Motor neuron (in vitro differentiated cells): ENCODE measurements around the gene DSTN. TPM values are rescaled to one million over a fixed set of nuclear protein-coding genes. Genes with fewer than 3 reads are reported as not detected.

Experiments used
- ATAC-seq, 8 experiments: fragments of 200-7000 bp; cut with Tn5 transposase; replicated peaks in 6 of 8; 2 replicates each; pipeline ENCODE4 v1.8.0; 2021; ENCODE audit warnings: mild to moderate bottlenecking in 8 of 8, moderate library complexity in 8 of 8
- H3K27ac ChIP-seq, 2 donors: fragments of 250-450 bp; sonication (Bioruptor Pico); 2 replicates each; pipeline ENCODE4 v1.9.0; 2021; ENCODE audit warnings: antibody characterized with exemption in 2 of 2, mild to moderate bottlenecking in 2 of 2, moderate library complexity in 1 of 2
- H3K4me1 ChIP-seq, 2 donors: fragments of 250-450 bp; sonication (Bioruptor Pico); replicated peaks in 1 of 2; 2 replicates each; pipeline ENCODE4 v1.6.1; 2021; ENCODE audit warnings: antibody characterized with exemption in 2 of 2, mild to moderate bottlenecking in 2 of 2, moderate library complexity in 1 of 2
- H3K4me3 ChIP-seq, 5 donors: fragments of 250-450 bp; sonication (Bioruptor Pico); 2 replicates each; pipeline ENCODE4 v1.9.0; 2021; ENCODE audit warnings: antibody characterized with exemption in 5 of 5, mild to moderate bottlenecking in 5 of 5, moderate library complexity in 4 of 5
- WGBS, 10 experiments: fragments of 450-650 bp; shearing (Covaris generic); methylation state at CpG; one replicate each; pipeline ENCODE4 v1.0.0; 2022; 5-methylcytosine and 5-hydroxymethylcytosine counted together
- in situ Hi-C, 9 experiments: fragments of 400-800 bp; cut with MboI; loops; one replicate each; pipeline ENCODE4 v1.15.0; 2021; ENCODE audit warnings: low sequenced_read_pairs in 9 of 9, low pct_unique_long_range_greater_than_20kb in 2 of 9; ENCODE audit not compliant: unreplicated experiment in 9 of 9
- total RNA-seq, 8 experiments: library from RNA; unstranded; fragments of 300-600 nt; gene quantifications; 2 replicates each; pipeline versions ENCODE4 v1.2.3 to v1.2.4, GENCODE V29; 2022

The DSTN gene
- total RNA-seq, result 100 to 1,000 TPM; 143 to 386 (median 172) TPM

DNA sequence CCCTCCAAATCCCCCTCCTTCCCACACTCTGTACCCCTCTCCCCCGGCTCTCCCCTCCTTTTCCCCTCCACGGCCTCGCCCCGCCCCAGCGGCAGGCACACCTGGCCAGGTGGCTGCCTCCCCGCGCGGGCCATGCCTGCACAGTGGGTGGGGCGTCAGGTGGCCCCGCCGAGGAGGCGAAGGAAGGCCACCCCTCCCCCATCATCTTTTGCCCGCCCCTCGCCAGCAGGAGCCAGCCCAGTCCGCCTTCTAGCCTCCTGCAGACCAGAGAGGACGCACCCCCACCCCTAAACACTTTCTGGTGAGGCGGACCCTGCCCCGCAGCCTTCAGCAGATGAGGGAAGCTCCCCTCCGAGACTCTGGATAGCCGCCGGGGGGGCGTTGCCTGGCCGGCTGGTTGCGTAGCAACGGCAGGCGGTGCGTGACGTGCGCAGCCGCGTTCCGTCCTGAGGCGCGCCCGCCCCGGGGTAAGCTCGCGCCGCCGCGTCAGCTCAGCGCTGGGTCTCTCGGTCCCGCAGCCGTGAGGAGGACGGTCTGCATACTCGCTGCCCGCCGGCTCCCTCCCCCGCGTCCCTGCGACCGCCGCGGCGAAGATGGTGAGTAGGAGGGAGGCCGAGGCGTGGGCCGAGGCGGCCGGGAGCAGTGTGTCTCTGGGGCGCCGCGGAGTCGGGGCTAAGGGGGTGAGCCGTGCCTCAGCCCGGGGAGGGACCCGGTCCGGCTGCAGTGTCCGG lies at the start of gene DSTN:
Gene DSTN, plus strand, starts transcription at position 460 of the 731 bp plus-strand sequence. Its CDS starts 134 bp downstream, at position 594.
- peak within 1 kb of the TSS; percentile 94 to 96 for H3K27ac ChIP-seq
- H3K4me3 ChIP-seq, result peak within 1 kb of the TSS; percentile 83 to 94 (median 90)
- H3K4me1 ChIP-seq, result peaks cover 6 to 14% of the 10 kb centered on the region in 2 donors
- ATAC-seq, result peak; percentile 67 to 88 (median 82)
- in situ Hi-C loops, result no loop called here
- WGBS, 10 experiments, result 0% methylated on average over 18 of the region's 70 CpGs; no CpG with 5 or more reads in 9 of the 10 experiments

- no peak overlapping the region for H3K27ac ChIP-seq
- H3K4me3 ChIP-seq, result no peak overlapping the region
- ATAC-seq, result no peak
- peaks cover 0 to 5% of the 10 kb centered on the region in 2 donors for H3K4me1 ChIP-seq
- 13 to 79% (median 57%) methylated on average over 1 to 3 of the region's 3 CpGs for WGBS, 10 experiments
- in situ Hi-C loops, result loop anchor here in 3 of 9 experiments (25.0 kb wide), 2 partner anchors 392 to 417 kb away; no protein-coding TSS in a partner anchor
Observed at GRCh38 chr20:17520583-17520982, 49.3 kb upstream of the DSTN start.

- in situ Hi-C loops, result loop anchor here in 3 of 9 experiments (25.0 kb wide), 2 partner anchors 390 to 415 kb away; no protein-coding TSS in a partner anchor
Observed at GRCh38 chr20:17522528-17522927, 47.3 kb upstream of the DSTN start.

GRCh38 chr20:17523326-17523725 lies 46.5 kb upstream of the DSTN start:
- Histone ChIP-seq H3K4me3 (no peak overlapping the region), H3K27ac (no peak overlapping the region), H3K4me1 (peaks cover 0 to 5% of the 10 kb centered on the region in 2 donors)
- in situ Hi-C loops, result loop anchor here in 3 of 9 experiments (25.0 kb wide), 2 partner anchors 389 to 414 kb away; no protein-coding TSS in a partner anchor
- no peak for ATAC-seq
- WGBS, 10 experiments, result 4 to 86% (median 68%) methylated on average over 1 to 5 of the region's 5 CpGs; no CpG with 5 or more reads in 3 of the 10 experiments

More at GRCh38 chr20:17522528-17522927, 47.3 kb upstream of the DSTN start:
- Histone ChIP-seq H3K27ac (no peak overlapping the region), H3K4me3 (no peak overlapping the region), H3K4me1 (peaks cover 0 to 5% of the 10 kb centered on the region in 2 donors)
- ATAC-seq, result no peak
- 71 to 100% (median 83%) methylated on average over 1 to 3 of the region's 3 CpGs; no CpG with 5 or more reads in 1 of the 10 experiments for WGBS, 10 experiments

DNA sequence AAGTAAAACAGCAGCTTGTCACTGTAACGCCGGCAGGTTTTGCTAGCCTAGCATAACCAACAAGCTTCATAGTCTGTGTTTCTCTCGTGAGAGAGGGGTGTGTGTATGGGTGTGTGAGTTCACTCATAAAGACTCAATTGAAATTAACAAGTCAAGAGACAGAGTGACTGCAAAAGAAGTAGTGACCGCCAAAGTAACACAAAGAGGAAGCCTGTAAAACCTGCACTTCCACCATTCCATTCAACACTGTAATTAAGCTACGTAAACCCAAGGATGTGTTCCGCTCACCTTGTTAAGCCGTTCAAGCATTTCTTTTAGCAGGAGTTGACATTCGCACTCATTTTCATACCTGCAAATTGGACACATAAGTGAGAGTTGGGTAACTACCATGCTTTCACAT lies 45.3 kb upstream of the DSTN start:
- ATAC-seq, result no peak
- 73 to 100% (median 81%) methylated on average over 1 to 7 of the region's 8 CpGs; no CpG with 5 or more reads in 2 of the 10 experiments for WGBS, 10 experiments

GRCh38 chr20:17525132-17525531 lies 44.7 kb upstream of the DSTN start:
- peak in 1 of 8 experiments; percentile 31 for ATAC-seq
- in situ Hi-C loops, result loop anchor here in 1 of 9 experiments (25.0 kb wide), 1 partner anchor 362 kb away; no protein-coding TSS in a partner anchor
- Histone ChIP-seq H3K4me1 (no peaks in the 10 kb centered on the region), H3K27ac (no peak overlapping the region), H3K4me3 (no peak overlapping the region)
- 92 to 100% (median 100%) methylated on average over 2 to 5 of the region's 5 CpGs; no CpG with 5 or more reads in 6 of the 10 experiments for WGBS, 10 experiments

More for the DNA sequence above, 45.3 kb upstream of the DSTN start:
- in situ Hi-C loops, result loop anchor here in 3 of 9 experiments (25.0 kb wide), 2 partner anchors 388 to 413 kb away; no protein-coding TSS in a partner anchor
- H3K4me1 ChIP-seq, result no peaks in the 10 kb centered on the region
- no peak overlapping the region for H3K4me3 ChIP-seq
- H3K27ac ChIP-seq, result no peak overlapping the region

- in situ Hi-C loops, result loop anchor here in 1 of 9 experiments (25.0 kb wide), 1 partner anchor 362 kb away; no protein-coding TSS in a partner anchor
- Histone ChIP-seq H3K4me1 (peaks cover 0 to 3% of the 10 kb centered on the region in 2 donors), H3K27ac (no peak overlapping the region), H3K4me3 (no peak overlapping the region)
- peak in 6 of 8 experiments; percentile 11 to 70 (median 62) for ATAC-seq
Observed at GRCh38 chr20:17525650-17526049, 44.2 kb upstream of the DSTN start.

DNA sequence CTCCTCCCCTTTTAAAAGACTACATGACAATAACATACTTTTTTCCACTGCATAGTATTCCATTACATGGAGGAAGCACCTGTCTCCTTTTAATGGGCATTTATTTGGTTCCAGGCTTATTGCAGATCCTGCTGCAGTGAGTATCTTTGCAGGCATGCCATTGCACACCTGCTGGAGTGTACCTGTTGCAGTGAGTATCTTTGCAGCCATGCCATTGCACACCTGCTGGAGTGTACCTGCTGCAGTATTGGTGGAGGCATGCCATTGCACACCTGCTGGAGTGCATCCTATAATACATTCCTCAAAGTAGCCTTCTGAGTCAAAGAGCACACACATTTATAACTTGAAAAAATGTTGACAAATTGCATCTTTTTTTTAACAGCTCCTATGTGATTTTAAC lies 40.3 kb upstream of the DSTN start:
- H3K27ac ChIP-seq, result no peak overlapping the region
- peaks cover 5 to 11% of the 10 kb centered on the region in 2 donors for H3K4me1 ChIP-seq
- in situ Hi-C loops, result loop anchor here in 1 of 9 experiments (25.0 kb wide), 1 partner anchor 358 kb away; no protein-coding TSS in a partner anchor
- H3K4me3 ChIP-seq, result no peak overlapping the region
- ATAC-seq, result no peak

GRCh38 chr20:17530153-17530552 lies 39.7 kb upstream of the DSTN start:
- in situ Hi-C loops, result loop anchor here in 2 of 9 experiments (10.0 to 25.0 kb wide), 2 partner anchors 75 to 357 kb away; no protein-coding TSS in a partner anchor
- 67 to 100% (median 100%) methylated on average over 1 to 6 of the region's 7 CpGs; no CpG with 5 or more reads in 3 of the 10 experiments for WGBS, 10 experiments
- Histone ChIP-seq H3K4me3 (no peak overlapping the region), H3K27ac (no peak overlapping the region), H3K4me1 (peaks cover 5 to 11% of the 10 kb centered on the region in 2 donors)
- no peak for ATAC-seq

DNA sequence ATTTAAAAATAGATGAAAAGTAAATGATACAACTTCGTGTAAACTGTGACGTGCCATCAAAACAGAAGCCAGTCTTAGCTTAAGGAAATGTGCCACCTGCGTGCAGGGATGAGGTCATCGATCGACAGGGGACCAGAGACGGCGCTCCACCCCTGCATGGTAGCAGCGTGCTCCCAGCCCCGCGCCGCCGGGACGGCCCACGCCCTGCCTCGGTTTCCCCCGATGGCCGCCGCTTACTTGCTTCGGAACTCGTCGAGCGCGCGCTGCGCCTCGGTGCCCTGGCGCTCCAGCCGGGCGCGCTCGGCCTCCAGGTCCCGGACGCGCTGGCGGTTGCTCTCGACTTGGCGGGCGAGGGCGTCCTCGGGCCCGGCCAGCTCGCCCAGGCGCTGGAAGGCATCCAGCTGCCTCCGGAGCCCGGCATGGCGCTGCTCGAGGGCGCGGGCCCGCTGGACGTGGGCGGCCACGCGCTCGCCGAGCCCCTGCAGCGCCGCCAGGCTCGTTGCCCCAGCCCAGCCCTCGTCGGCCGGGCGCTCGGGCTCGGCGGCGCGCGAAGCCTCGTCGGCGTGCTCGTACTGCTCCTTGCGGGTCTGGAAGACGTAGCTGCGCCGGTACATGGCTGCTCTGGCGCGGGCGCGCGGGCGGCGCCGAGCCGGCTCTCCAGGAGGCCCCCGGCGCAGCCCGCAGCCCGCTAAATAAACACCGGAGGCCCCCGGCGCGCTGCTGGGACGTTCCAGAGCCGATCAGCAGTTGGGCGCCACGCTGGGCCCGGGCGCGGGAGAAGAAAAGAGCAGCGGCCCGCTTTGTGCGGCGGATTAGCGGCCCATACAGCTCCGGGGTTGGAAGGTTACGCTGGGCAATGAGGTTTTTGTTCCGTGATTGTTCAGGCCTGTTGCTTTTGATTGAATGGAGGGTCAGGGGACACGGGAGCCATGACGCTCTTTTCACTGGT lies 38.9 kb upstream of the DSTN start, which contains the start of gene BFSP1:
Gene BFSP1, minus strand, starts transcription at position 664 of the 949 bp plus-strand sequence. Its CDS starts 50 bp downstream, at position 614.
- ATAC-seq, result peak; percentile 69 to 87 (median 80)
- 0 to 10% (median 1%) methylated on average over 1 to 23 of the region's 111 CpGs for WGBS, 10 experiments
- H3K4me3 ChIP-seq, result peak within 1 kb of the TSS; percentile 33 to 50 (median 38)
- peak within 1 kb of the TSS in 1 of 2 donors; percentile 70 for H3K27ac ChIP-seq
- peaks cover 5 to 11% of the 10 kb centered on the region in 2 donors for H3K4me1 ChIP-seq
- in situ Hi-C loops, result loop anchor here in 2 of 9 experiments (10.0 to 25.0 kb wide), 2 partner anchors 74 to 356 kb away; no protein-coding TSS in a partner anchor

GRCh38 chr20:17531665-17532025 lies 38.2 kb upstream of the DSTN start:
- in situ Hi-C loops, result loop anchor here in 2 of 9 experiments (10.0 to 25.0 kb wide), 2 partner anchors 73 to 356 kb away; no protein-coding TSS in a partner anchor
- no peak for ATAC-seq
- Histone ChIP-seq H3K4me3 (peak overlapping the region; percentile 33 to 50 (median 38)), H3K4me1 (peaks cover 5 to 11% of the 10 kb centered on the region in 2 donors), H3K27ac (no peak overlapping the region)
- WGBS, 10 experiments, result 26 to 66% (median 40%) methylated on average over 3 to 5 of the region's 5 CpGs

- H3K27ac ChIP-seq, result peak overlapping the region in 1 of 2 donors; percentile 42
- 22 to 50% (median 25%) methylated on average over 1 of the region's 1 CpG; no CpG with 5 or more reads in 7 of the 10 experiments for WGBS, 10 experiments
- peak in 6 of 8 experiments; percentile 4 to 80 (median 62) for ATAC-seq
- H3K4me3 ChIP-seq, result no peak overlapping the region
- H3K4me1 ChIP-seq, result peaks cover 6 to 11% of the 10 kb centered on the region in 2 donors
- in situ Hi-C loops, result loop anchor here in 2 of 9 experiments (10.0 to 25.0 kb wide), 2 partner anchors 71 to 354 kb away; no protein-coding TSS in a partner anchor
Observed at GRCh38 chr20:17533396-17533795, 36.5 kb upstream of the DSTN start.
